ENCODE measurements around the gene ZNF532. TPM values are rescaled to one million over a fixed set of nuclear protein-coding genes. Genes with fewer than 3 reads are reported as not detected.

Gene ZNF532
- total and polyA plus RNA-seq, 8 donors = 5.7 to 21.2 (median 8.8) TPM

DNA sequence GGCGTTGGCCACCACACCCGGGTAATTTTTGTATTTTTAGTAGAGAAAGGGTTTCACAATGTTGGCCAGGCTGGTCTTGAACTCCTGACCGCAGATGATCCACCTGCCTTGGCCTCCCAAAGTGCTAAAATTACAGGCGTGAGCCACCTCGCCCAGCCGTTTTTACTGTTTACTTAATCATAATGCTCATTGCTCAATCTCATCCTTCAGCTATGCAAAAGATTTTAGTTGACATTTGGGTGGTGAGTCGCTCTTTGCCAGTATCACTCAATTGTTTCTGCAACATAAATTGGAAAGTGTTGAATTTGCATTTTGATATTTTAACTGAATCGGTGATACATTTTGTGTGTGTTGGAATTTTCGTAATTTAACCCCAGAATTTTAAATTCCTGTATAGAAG, 7.8 kb upstream of the ZNF532 start:
- DNase-seq (no peak), ATAC-seq (no peak), FAIRE-seq (no peak)
- H3K4me1 ChIP-seq = no peaks in the 10 kb centered on the region
- TF ChIP-seq CTCF (IDR thresholded peaks at IDR 0.05) = no peak
- H3K9me3 ChIP-seq = no peaks in the 10 kb centered on the region
- intact Hi-C loops (cut with DNase I) = no loop called here
- no peaks in the 10 kb centered on the region for H3K27me3 ChIP-seq
- WGBS, 2 donors = 72 to 84% methylated on average over 9 of the region's 9 CpGs
- no peak overlapping the region for H3K27ac ChIP-seq
- no peaks in the 10 kb centered on the region for H3K36me3 ChIP-seq
- no peak overlapping the region for H3K4me3 ChIP-seq

DNA sequence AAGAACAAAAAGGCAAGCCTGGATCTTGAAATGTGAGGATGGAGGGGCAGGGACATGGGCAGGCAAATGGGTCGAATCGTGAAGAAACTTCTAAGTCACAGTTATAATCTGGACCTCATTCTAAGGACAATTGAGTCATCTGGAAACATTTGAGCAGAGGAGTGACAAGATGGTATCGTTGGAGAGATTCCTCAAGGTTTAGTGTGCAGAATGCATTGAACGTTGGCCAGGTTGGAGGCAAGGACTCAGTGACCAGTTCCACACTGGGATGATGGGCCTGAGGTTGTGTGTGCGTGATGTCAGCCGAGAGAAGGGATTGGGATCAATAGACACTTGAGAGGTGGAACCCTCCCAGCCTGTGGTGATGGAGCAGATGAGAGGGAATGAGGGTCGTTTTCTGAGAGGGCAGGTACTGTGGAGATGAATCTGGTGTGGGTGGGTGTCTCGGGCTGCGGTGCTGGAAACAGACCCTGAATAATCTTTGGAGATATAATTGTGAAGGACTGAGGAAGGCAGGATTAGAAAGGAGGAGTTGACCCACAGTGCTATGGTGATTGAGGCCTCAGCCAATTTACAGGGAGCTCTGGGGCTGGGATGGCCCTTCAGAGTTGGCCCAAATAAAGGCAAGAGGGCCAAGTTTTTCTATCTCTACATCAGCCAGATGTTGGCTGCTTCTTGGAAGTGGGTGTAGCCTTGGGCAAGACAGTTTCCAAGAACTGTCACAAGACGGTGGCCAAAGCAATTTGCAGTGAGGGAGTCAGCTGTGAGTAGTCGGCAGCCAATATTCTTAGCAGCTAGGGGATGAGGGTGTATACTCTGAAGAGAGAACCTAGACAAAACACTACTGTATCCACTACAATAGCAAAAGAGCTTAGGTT, 5.8 kb upstream of the ZNF532 start:
- Histone ChIP-seq H3K9me3 (no peaks in the 10 kb centered on the region), H3K36me3 (no peaks in the 10 kb centered on the region), H3K27me3 (no peaks in the 10 kb centered on the region), H3K4me3 (no peak overlapping the region), H3K27ac (no peak overlapping the region), H3K4me1 (no peaks in the 10 kb centered on the region)
- DNase-seq (no peak), ATAC-seq (peak in 2 of 4 donors; percentile 35 to 37), FAIRE-seq (no peak)
- intact Hi-C loops (cut with DNase I) = no loop called here
- 71 to 85% methylated on average over 11 of the region's 11 CpGs for WGBS, 2 donors
- no peak for TF ChIP-seq CTCF (IDR thresholded peaks at IDR 0.05)

GRCh38 chr18:58859907-58860306, 4.8 kb upstream of the ZNF532 start:
- no peak for TF ChIP-seq CTCF (IDR thresholded peaks at IDR 0.05)
- FAIRE-seq = no peak
- 57 to 61% methylated on average over 5 of the region's 5 CpGs for WGBS, 2 donors
- no peak for DNase-seq
- no peaks in the 10 kb centered on the region for H3K9me3 ChIP-seq
- no peak for ATAC-seq
- H3K4me3 ChIP-seq = no peak overlapping the region
- intact Hi-C loops (cut with DNase I) = no loop called here
- no peaks in the 10 kb centered on the region for H3K36me3 ChIP-seq
- H3K4me1 ChIP-seq = no peaks in the 10 kb centered on the region
- no peaks in the 10 kb centered on the region for H3K27me3 ChIP-seq
- peak overlapping the region in 1 of 4 donors; percentile 8 for H3K27ac ChIP-seq

DNA sequence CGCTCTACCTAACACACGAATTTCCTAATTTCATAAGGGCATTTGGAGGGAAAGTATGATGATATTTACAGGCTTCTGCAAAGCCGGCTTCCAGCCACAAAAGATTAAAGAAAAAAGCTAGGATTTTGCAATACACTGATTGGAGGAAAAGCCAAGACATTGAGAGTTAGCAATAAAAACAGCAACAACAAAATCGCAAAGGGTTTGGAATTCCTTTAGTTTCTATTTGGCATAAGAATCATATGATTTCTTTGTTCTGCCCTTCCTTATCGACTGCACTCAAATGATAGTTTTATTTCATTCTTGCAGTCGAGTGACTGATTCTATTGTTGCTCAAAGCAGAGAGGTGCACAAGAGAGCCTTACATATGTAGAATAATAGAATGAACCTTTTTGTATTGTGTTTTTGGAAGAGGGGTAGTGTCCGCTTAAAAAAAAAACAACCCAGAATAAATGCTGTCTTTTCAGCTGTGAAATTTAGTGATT, 3.9 kb upstream of the ZNF532 start:
- no peaks in the 10 kb centered on the region for H3K9me3 ChIP-seq
- no peaks in the 10 kb centered on the region for H3K36me3 ChIP-seq
- FAIRE-seq = no peak
- H3K27ac ChIP-seq = peak overlapping the region in 2 of 4 donors; percentile 12 to 15
- 60 to 61% methylated on average over 7 of the region's 7 CpGs for WGBS, 2 donors
- no peak overlapping the region for H3K4me3 ChIP-seq
- no peak for ATAC-seq
- no peak for DNase-seq
- no peaks in the 10 kb centered on the region for H3K4me1 ChIP-seq
- intact Hi-C loops (cut with DNase I) = no loop called here
- no peak for TF ChIP-seq CTCF (IDR thresholded peaks at IDR 0.05)
- H3K27me3 ChIP-seq = no peaks in the 10 kb centered on the region

GRCh38 chr18:58861353-58861752, 3.3 kb upstream of the ZNF532 start:
- no peak for FAIRE-seq
- no peak for DNase-seq
- H3K4me1 ChIP-seq = no peaks in the 10 kb centered on the region
- intact Hi-C loops (cut with DNase I) = no loop called here
- H3K27ac ChIP-seq = no peak overlapping the region
- H3K9me3 ChIP-seq = no peaks in the 10 kb centered on the region
- H3K36me3 ChIP-seq = no peaks in the 10 kb centered on the region
- no peaks in the 10 kb centered on the region for H3K27me3 ChIP-seq
- H3K4me3 ChIP-seq = no peak overlapping the region
- no peak for ATAC-seq
- WGBS, 2 donors = 82 to 91% methylated on average over 3 of the region's 3 CpGs
- TF ChIP-seq CTCF (IDR thresholded peaks at IDR 0.05) = no peak
